ENCODE data around the gene EVPL. TPM values are rescaled to one million over a fixed set of nuclear protein-coding genes. Genes with fewer than 3 reads are reported as not detected.

EVPL gene
- total and polyA plus RNA-seq, 2 experiments from 2014 or later: 0.47 to 1.3 TPM

DNA sequence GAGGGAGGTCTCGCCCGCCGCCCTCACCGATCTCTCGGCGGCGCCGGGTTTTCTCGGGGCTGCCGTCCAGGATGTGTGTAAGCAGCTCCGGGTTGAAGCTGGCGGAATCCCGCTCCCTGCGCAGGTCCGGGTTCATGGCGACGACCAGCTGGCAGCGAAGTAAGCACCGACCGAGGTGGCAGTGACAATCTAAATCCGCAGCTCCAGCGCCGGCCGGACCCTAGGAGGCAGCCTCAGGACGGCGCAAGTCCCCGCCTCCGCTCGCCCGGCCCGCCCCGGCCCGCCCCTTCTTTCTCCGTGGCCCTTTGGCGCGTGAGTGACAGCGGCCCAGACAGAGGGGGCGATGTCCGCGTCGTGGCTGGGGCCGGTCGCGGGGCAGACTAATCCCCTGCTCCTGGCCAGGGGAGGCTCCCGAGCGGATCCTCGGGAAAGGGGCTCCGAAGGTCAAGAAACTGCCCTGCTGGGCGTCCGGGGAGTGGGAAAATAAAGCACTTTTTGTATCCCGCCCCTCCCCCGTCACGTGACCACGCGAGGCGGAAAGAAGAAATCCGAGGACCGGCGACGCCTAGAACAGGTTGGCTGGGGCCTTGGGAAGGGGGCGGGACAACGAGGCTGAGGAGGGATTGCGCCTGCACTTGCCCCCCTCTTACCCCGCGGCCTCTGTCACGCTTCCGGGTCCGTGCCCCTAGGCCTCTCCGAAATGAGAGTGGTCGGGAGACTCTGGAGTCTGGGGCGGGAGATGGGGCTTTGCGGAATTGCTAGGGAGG lies 48.0 kb downstream of the EVPL start, which contains the start of the genes ACOX1 and TEN1:
TSS of gene ACOX1 (minus strand) at position 229 of the 767 bp plus-strand sequence. CDS start at position 136, 93 bp downstream.
TSS of gene TEN1 (plus strand) at position 303 of the 767 bp plus-strand sequence. CDS start 6,953 bp downstream, outside the sequence.
- H3K4me2 ChIP-seq: peak within 1 kb of the TSS; percentile 82
- peaks cover 17% of the 10 kb centered on the region; the same call in 2 of the 3 replicates for H3K36me3 Mint-ChIP-seq (ENCODE audit: low read depth)
- H4K20me1 ChIP-seq (replicated peaks; ENCODE audit: insufficient read depth): no peaks in the 10 kb centered on the region
- peak within 1 kb of the TSS; percentile 95 for H3K4me3 Mint-ChIP-seq
- peaks cover 37% of the 10 kb centered on the region for H3K4me1 ChIP-seq (ENCODE audit: insufficient read depth)
- ATAC-seq (peak; percentile 88), DNase-seq (ENCODE audit: low spot score) (peak; percentile 98)
- peaks cover 64% of the 10 kb centered on the region for H3K79me2 ChIP-seq (replicated peaks; ENCODE audit: insufficient read depth)
- H3K4me1 Mint-ChIP-seq: peaks cover 44% of the 10 kb centered on the region
- TF ChIP-seq ZNF114 (CRISPR knock-in tag; IDR thresholded peaks at IDR 0.05) (no peak), ZNF331 (CRISPR knock-in tag; IDR thresholded peaks at IDR 0.05; ENCODE audit: low read depth) (no peak), CREB1 (CRISPR knock-in tag; IDR thresholded peaks at IDR 0.05; ENCODE audit: low read depth) (peak; percentile 50; the same call in 1 of the 2 replicates), JUNB (IDR thresholded peaks at IDR 0.05; ENCODE audit: unreplicated experiment) (no peak), POLR2AphosphoS5 (IDR thresholded peaks at IDR 0.05; ENCODE audit: low read depth) (peak; percentile 79), CTCF (conservative IDR thresholded peaks at IDR 0.05; ENCODE audit: low read depth in 2 of 2) (peak in 1 of 2 experiments; percentile 15; a peak in 1 of 4 replicates), STAT1 (IDR thresholded peaks at IDR 0.05; ENCODE audit: unreplicated experiment) (no peak), NANOG (IDR thresholded peaks at IDR 0.05; ENCODE audit: borderline replicate concordance) (no peak), EZH2 (IDR thresholded peaks at IDR 0.05; ENCODE audit: low read depth, unreplicated experiment) (no peak), EZH2phosphoT487 (IDR thresholded peaks at IDR 0.05; ENCODE audit: unreplicated experiment) (no peak)
- TF ChIP-seq, protein P1, sequence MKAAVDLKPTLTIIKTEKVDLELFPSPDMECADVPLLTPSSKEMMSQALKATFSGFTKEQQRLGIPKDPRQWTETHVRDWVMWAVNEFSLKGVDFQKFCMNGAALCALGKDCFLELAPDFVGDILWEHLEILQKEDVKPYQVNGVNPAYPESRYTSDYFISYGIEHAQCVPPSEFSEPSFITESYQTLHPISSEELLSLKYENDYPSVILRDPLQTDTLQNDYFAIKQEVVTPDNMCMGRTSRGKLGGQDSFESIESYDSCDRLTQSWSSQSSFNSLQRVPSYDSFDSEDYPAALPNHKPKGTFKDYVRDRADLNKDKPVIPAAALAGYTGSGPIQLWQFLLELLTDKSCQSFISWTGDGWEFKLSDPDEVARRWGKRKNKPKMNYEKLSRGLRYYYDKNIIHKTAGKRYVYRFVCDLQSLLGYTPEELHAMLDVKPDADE (IDR thresholded peaks at IDR 0.05): peak; percentile 51; the same call in 1 of the 2 replicates
- TF ChIP-seq, protein P2, sequence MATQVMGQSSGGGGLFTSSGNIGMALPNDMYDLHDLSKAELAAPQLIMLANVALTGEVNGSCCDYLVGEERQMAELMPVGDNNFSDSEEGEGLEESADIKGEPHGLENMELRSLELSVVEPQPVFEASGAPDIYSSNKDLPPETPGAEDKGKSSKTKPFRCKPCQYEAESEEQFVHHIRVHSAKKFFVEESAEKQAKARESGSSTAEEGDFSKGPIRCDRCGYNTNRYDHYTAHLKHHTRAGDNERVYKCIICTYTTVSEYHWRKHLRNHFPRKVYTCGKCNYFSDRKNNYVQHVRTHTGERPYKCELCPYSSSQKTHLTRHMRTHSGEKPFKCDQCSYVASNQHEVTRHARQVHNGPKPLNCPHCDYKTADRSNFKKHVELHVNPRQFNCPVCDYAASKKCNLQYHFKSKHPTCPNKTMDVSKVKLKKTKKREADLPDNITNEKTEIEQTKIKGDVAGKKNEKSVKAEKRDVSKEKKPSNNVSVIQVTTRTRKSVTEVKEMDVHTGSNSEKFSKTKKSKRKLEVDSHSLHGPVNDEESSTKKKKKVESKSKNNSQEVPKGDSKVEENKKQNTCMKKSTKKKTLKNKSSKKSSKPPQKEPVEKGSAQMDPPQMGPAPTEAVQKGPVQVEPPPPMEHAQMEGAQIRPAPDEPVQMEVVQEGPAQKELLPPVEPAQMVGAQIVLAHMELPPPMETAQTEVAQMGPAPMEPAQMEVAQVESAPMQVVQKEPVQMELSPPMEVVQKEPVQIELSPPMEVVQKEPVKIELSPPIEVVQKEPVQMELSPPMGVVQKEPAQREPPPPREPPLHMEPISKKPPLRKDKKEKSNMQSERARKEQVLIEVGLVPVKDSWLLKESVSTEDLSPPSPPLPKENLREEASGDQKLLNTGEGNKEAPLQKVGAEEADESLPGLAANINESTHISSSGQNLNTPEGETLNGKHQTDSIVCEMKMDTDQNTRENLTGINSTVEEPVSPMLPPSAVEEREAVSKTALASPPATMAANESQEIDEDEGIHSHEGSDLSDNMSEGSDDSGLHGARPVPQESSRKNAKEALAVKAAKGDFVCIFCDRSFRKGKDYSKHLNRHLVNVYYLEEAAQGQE (IDR thresholded peaks at IDR 0.05; ENCODE audit: unreplicated experiment): no peak
- TF ChIP-seq, protein P3, sequence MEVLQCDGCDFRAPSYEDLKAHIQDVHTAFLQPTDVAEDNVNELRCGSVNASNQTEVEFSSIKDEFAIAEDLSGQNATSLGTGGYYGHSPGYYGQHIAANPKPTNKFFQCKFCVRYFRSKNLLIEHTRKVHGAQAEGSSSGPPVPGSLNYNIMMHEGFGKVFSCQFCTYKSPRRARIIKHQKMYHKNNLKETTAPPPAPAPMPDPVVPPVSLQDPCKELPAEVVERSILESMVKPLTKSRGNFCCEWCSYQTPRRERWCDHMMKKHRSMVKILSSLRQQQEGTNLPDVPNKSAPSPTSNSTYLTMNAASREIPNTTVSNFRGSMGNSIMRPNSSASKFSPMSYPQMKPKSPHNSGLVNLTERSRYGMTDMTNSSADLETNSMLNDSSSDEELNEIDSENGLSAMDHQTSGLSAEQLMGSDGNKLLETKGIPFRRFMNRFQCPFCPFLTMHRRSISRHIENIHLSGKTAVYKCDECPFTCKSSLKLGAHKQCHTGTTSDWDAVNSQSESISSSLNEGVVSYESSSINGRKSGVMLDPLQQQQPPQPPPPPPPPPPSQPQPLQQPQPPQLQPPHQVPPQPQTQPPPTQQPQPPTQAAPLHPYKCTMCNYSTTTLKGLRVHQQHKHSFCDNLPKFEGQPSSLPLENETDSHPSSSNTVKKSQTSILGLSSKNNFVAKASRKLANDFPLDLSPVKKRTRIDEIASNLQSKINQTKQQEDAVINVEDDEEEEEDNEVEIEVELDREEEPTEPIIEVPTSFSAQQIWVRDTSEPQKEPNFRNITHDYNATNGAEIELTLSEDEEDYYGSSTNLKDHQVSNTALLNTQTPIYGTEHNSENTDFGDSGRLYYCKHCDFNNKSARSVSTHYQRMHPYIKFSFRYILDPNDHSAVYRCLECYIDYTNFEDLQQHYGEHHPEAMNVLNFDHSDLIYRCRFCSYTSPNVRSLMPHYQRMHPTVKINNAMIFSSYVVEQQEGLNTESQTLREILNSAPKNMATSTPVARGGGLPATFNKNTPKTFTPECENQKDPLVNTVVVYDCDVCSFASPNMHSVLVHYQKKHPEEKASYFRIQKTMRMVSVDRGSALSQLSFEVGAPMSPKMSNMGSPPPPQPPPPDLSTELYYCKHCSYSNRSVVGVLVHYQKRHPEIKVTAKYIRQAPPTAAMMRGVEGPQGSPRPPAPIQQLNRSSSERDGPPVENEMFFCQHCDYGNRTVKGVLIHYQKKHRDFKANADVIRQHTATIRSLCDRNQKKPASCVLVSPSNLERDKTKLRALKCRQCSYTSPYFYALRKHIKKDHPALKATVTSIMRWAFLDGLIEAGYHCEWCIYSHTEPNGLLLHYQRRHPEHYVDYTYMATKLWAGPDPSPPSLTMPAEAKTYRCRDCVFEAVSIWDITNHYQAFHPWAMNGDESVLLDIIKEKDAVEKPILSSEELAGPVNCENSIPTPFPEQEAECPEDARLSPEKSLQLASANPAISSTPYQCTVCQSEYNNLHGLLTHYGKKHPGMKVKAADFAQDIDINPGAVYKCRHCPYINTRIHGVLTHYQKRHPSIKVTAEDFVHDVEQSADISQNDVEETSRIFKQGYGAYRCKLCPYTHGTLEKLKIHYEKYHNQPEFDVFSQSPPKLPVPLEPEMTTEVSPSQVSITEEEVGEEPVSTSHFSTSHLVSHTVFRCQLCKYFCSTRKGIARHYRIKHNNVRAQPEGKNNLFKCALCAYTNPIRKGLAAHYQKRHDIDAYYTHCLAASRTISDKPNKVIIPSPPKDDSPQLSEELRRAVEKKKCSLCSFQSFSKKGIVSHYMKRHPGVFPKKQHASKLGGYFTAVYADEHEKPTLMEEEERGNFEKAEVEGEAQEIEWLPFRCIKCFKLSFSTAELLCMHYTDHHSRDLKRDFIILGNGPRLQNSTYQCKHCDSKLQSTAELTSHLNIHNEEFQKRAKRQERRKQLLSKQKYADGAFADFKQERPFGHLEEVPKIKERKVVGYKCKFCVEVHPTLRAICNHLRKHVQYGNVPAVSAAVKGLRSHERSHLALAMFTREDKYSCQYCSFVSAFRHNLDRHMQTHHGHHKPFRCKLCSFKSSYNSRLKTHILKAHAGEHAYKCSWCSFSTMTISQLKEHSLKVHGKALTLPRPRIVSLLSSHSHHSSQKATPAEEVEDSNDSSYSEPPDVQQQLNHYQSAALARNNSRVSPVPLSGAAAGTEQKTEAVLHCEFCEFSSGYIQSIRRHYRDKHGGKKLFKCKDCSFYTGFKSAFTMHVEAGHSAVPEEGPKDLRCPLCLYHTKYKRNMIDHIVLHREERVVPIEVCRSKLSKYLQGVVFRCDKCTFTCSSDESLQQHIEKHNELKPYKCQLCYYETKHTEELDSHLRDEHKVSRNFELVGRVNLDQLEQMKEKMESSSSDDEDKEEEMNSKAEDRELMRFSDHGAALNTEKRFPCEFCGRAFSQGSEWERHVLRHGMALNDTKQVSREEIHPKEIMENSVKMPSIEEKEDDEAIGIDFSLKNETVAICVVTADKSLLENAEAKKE (CRISPR knock-in tag; IDR thresholded peaks at IDR 0.05): no peak
- no peaks in the 10 kb centered on the region for H3K27me3 ChIP-seq (ENCODE audit: insufficient read depth)
- H3K27me3 Mint-ChIP-seq (ENCODE audit: insufficient read depth, low read depth, poor library complexity): peaks cover 24% of the 10 kb centered on the region
- H3K27ac Mint-ChIP-seq: peak within 1 kb of the TSS; percentile 99
- no peaks in the 10 kb centered on the region for H3K9me3 Mint-ChIP-seq
- H2AFZ ChIP-seq: peak within 1 kb of the TSS; percentile 89
- H3K4me3 ChIP-seq: peak within 1 kb of the TSS; percentile 81
- H3K9me2 ChIP-seq (ENCODE audit: insufficient read depth): no peaks in the 10 kb centered on the region
- peaks cover 20% of the 10 kb centered on the region for H3F3A ChIP-seq (replicated peaks; ENCODE audit: low read depth)
- H3K27ac ChIP-seq (ENCODE audit: low read depth): peak within 1 kb of the TSS; percentile 98
- no peaks in the 10 kb centered on the region for H3K36me3 ChIP-seq (ENCODE audit: insufficient read depth)

Measured in GM23338 (cell line).